Upper lobe of right lung (tissue), 1 donor: ENCODE measurements around the gene CRB1. TPM values are rescaled to one million over a fixed set of nuclear protein-coding genes. Genes with fewer than 3 reads are reported as not detected.

Experiments used
- ATAC-seq: fragments of 200-7000 bp; cut with Tn5 transposase; one replicate; pipeline ENCODE4 v1.9.1; 2020; ENCODE audit warnings: mild to moderate bottlenecking, moderate library complexity
- DNase-seq: peaks from one replicate; pipeline ENCODE4 v3.0.0-alpha.2; 2020
- H3K27ac ChIP-seq: fragments of 200-600 bp; one replicate; pipeline ENCODE4 v1.8.0; 2022
- H3K27me3 ChIP-seq: fragments of 200-600 bp; one replicate; pipeline ENCODE4 v1.8.0; 2022; ENCODE audit warnings: mild to moderate bottlenecking
- H3K36me3 ChIP-seq: fragments of 200-600 bp; one replicate; pipeline ENCODE4 v1.8.0; 2022
- H3K4me1 ChIP-seq: fragments of 200-600 bp; one replicate; pipeline ENCODE4 v1.8.0; 2022
- H3K4me3 ChIP-seq: fragments of 200-600 bp; one replicate; pipeline ENCODE4 v1.8.0; 2022; ENCODE audit warnings: mild to moderate bottlenecking
- H3K9me3 ChIP-seq: fragments of 200-600 bp; one replicate; pipeline ENCODE4 v1.8.0; 2022
- CTCF ChIP-seq: fragments of 200-600 bp; IDR thresholded peaks from one replicate; pipeline ENCODE4 v1.8.0; 2022; ENCODE audit warnings: antibody characterized with exemption
- intact Hi-C: fragments of 100-400 bp; cut with DNase I; formaldehyde crosslinking; loops from one replicate; pipeline ENCODE4 v1.11.0; 2022
- total RNA-seq: library from RNA; stranded (reverse); fragmentation: NEBNext Ultra II Directional; extraction: Animal tissue kit (Norgen Biotek cat#: 25700); gene quantifications from one replicate; pipeline ENCODE4 v1.2.1, GENCODE V29; 2021
- donor health status: DM: no; HTN: yes; CAD: no; lungs with severe emphysema.

Gene CRB1
- total RNA-seq, 1 donor from 2014 or later: 0.46 TPM

GRCh38 chr1:197284966-197285365, 16.9 kb downstream of the CRB1 start:
- no peak overlapping the region for H3K4me3 ChIP-seq
- intact Hi-C loops: no loop called here
- no peak overlapping the region for H3K27ac ChIP-seq
- H3K36me3 ChIP-seq: no peaks in the 10 kb centered on the region
- TF ChIP-seq CTCF: no peak
- H3K4me1 ChIP-seq: no peaks in the 10 kb centered on the region
- H3K27me3 ChIP-seq: no peaks in the 10 kb centered on the region
- DNase-seq: no peak
- H3K9me3 ChIP-seq: no peaks in the 10 kb centered on the region
- no peak for ATAC-seq

DNA sequence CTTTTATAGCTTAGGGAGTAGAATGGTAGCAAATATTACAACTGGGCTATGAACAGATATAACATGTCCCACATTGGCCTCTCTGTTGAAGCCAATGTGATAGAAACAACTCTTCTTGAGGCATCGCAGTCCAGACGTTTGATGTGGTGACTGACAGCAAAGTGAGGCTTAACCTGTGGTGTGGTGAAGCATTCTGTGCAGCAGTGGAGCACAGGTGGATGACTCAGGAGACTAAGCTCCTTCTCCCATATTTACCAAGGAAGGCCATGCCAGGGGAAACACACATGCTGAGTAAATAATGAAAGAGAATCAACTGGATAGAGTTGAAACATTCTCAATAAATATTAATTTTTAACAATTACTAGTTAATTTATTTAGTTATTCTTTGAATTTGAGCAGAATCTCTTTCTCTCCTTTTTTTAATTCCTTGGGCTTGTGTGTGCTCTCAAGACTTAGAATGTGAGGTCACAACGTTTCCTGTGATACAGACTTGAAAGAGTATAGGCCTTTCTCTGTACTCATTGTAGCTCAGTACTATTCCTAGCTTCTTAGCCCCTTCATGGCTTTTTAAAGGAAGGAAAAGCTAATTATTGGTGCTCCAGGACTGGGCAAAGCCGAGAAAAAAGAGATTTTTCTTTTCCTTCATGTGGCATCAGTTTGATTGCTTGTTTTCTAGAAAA, 17.6 kb downstream of the CRB1 start:
- Histone ChIP-seq H3K27me3 (no peaks in the 10 kb centered on the region), H3K9me3 (no peaks in the 10 kb centered on the region), H3K36me3 (no peaks in the 10 kb centered on the region), H3K4me1 (no peaks in the 10 kb centered on the region), H3K27ac (no peak overlapping the region), H3K4me3 (no peak overlapping the region)
- TF ChIP-seq CTCF: no peak
- DNase-seq (no peak), ATAC-seq (no peak)
- intact Hi-C loops: no loop called here

DNA sequence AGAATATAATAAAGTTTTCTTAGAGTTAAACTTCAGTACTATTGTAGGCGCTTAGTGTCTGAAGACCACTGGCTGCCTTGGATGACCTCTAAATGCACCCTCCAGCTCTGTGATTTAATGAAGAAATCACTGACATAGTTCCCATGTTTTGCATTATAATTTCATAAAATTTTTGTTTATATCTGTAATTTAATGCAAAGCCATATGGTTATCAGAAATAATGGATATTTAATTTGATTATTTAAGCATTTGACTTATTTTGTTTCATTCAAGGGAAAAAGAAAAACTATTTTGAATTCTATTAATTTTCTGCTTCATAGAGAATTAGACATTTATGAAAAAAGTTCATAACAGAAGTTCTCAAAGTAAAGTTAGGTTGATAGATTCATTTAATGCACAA, 18.6 kb downstream of the CRB1 start:
- Histone ChIP-seq H3K4me1 (no peaks in the 10 kb centered on the region), H3K4me3 (no peak overlapping the region), H3K9me3 (no peaks in the 10 kb centered on the region), H3K27ac (no peak overlapping the region), H3K27me3 (no peaks in the 10 kb centered on the region), H3K36me3 (no peaks in the 10 kb centered on the region)
- no peak for TF ChIP-seq CTCF
- ATAC-seq (no peak), DNase-seq (no peak)
- intact Hi-C loops: no loop called here

DNA sequence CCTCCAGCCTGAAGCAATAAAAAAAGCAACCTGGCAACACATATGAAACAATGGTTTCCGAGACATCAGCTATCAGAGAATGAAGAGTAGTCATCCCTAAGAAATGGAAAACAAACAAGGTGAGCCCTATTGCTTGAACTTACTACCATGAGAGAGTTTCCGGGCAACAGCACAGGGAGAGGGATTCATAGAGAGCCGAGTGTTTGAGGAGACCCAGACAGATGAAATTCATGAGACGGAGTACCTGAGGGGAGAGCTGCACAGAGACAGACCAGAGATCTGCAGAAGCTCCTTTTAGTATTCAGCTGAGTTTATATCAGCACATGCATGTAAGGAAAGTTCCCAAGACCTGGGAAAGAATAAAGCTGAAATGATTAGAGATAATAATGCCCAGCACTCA, 19.8 kb downstream of the CRB1 start:
- no peak overlapping the region for H3K4me3 ChIP-seq
- H3K27me3 ChIP-seq: no peaks in the 10 kb centered on the region
- no peaks in the 10 kb centered on the region for H3K36me3 ChIP-seq
- ATAC-seq (no peak), DNase-seq (no peak)
- no peaks in the 10 kb centered on the region for H3K9me3 ChIP-seq
- H3K27ac ChIP-seq: no peak overlapping the region
- no peaks in the 10 kb centered on the region for H3K4me1 ChIP-seq
- intact Hi-C loops: no loop called here
- TF ChIP-seq CTCF: no peak

GRCh38 chr1:197302775-197303174, 34.7 kb downstream of the CRB1 start:
- no peak overlapping the region for H3K27ac ChIP-seq
- H3K9me3 ChIP-seq: no peaks in the 10 kb centered on the region
- H3K27me3 ChIP-seq: no peaks in the 10 kb centered on the region
- DNase-seq: no peak
- TF ChIP-seq CTCF: no peak
- ATAC-seq: no peak
- intact Hi-C loops: no loop called here
- no peaks in the 10 kb centered on the region for H3K36me3 ChIP-seq
- no peak overlapping the region for H3K4me3 ChIP-seq
- no peaks in the 10 kb centered on the region for H3K4me1 ChIP-seq

GRCh38 chr1:197303463-197303862, 35.4 kb downstream of the CRB1 start:
- Histone ChIP-seq H3K27me3 (no peaks in the 10 kb centered on the region), H3K4me1 (no peaks in the 10 kb centered on the region), H3K36me3 (no peaks in the 10 kb centered on the region), H3K27ac (no peak overlapping the region), H3K4me3 (no peak overlapping the region), H3K9me3 (no peaks in the 10 kb centered on the region)
- ATAC-seq (no peak), DNase-seq (no peak)
- TF ChIP-seq CTCF: no peak
- intact Hi-C loops: no loop called here
